NCI-H2227 (cell line): ENCODE measurements around the gene PROX2.
A peak's percentile ranks its signal among the peaks of the same experiment; 100 is the strongest.

Source experiments
- DNase-seq: peaks from one replicate; lab custom pipeline; 2025; ENCODE audit not compliant: unreplicated experiment; lab: John Stamatoyannopoulos, UW

PROX2 gene, protein sequence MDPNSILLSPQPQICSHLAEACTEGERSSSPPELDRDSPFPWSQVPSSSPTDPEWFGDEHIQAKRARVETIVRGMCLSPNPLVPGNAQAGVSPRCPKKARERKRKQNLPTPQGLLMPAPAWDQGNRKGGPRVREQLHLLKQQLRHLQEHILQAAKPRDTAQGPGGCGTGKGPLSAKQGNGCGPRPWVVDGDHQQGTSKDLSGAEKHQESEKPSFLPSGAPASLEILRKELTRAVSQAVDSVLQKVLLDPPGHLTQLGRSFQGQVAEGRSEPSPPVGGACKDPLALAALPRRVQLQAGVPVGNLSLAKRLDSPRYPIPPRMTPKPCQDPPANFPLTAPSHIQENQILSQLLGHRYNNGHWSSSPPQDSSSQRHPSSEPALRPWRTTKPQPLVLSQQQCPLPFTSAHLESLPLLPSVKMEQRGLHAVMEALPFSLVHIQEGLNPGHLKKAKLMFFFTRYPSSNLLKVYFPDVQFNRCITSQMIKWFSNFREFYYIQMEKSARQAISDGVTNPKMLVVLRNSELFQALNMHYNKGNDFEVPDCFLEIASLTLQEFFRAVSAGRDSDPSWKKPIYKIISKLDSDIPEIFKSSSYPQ

DNA sequence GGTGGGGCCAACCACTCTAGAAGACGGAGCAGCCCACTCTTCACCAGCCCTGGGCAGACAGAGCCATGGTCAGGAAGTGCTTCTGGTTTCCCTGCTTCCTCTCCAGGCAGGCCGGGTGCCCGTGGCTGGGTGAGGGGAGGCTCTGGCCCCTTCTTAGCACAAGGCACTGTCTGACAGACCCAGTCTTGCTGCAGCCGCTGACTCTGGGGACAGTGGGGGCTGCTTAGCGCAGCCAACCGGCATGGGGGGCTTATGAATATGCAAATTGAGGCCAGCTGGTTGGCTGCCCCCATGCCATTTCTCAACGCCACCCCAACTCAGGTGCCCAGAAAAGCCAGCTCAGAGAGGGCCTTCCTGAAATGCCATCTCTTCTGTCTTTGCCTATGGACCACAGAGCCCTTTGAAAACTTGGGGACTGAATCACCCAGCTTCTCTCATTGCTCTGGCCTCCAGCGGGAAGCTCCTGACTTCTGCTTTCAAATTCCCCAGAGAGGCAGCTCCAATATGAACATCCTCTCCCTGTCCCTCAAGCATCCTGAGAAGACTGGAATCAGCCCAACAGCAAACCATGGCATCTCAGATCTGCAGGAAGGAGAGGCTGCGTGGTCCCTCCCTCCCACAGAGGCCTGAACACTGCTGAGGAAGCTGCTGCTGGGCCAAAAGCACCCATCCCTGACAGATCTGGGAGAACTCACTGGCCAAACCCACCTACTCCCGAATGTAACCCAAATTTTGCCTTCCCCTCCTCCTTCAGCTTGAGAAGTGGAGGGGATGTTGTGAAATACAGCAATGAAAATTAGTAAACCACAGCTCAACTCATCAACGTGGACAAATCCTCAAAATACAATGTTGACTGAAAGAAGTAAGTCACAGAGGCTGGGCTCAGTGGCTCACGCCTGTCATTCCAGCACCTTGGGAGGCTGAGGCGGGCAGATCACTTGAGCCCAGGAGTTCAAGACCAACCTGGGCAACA, at the start of gene PROX2:
TSS of gene PROX2 (minus strand) at position 205 of the 973 bp plus-strand sequence. CDS start 12,311 bp downstream, outside the sequence.
- DNase-seq: no peak

DNA sequence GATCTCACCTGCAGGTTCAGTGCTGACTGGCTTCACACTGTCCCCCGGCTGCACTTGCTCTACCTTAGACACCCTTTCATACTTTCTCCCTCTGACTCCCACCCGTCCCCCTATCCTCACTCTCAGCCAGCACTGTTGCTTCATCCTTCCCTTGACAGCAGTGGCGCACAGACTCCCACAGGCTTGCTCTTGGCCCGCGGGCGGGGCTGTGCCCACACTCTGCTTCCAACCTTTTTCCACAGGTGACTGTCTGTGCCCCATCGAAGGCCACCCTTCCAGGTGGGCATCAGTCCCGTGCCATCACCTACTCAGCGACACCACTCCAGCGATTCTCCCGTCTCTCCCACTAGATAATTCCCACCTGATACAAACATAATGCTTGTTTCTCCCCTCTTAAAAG, 48.1 kb upstream of the PROX2 start:
- no peak for DNase-seq

DNA sequence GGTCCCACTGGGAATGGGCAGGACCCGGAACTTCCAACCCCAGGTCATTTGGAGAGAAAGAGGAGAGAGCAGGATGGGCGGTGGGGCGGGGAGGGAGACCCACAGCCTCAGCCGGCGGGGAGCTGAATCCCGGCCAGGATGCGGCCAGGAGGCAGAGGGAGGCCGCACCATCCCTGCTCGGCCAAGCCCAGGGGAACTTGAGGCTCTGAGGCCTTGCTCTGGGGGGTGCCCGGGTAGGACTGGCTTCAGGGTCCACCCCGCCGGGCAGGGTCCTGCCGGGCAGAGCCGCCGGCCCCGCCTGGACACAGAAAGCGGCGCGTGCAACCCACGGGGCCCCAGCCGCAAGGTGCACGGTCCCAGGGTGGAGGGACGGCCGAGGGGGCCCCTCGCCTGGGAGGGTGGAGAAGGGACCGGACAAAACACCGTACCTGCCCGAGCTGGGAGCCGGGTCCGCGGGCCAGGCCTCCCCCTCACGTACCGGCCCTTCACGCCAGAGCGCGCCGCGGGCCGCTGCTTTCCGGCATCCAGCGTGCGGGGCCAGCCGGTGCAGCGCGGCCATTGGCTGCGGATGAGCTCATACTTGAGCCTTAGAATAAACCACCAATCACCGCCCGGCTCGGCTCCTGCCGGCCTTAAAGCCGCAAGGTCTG, 46.9 kb upstream of the PROX2 start, which contains the start of gene RPS6KL1:
TSS of gene RPS6KL1 (minus strand) at position 509 of the 650 bp plus-strand sequence. CDS start 1,719 bp downstream, outside the sequence.
- DNase-seq: peak; percentile 93

DNA sequence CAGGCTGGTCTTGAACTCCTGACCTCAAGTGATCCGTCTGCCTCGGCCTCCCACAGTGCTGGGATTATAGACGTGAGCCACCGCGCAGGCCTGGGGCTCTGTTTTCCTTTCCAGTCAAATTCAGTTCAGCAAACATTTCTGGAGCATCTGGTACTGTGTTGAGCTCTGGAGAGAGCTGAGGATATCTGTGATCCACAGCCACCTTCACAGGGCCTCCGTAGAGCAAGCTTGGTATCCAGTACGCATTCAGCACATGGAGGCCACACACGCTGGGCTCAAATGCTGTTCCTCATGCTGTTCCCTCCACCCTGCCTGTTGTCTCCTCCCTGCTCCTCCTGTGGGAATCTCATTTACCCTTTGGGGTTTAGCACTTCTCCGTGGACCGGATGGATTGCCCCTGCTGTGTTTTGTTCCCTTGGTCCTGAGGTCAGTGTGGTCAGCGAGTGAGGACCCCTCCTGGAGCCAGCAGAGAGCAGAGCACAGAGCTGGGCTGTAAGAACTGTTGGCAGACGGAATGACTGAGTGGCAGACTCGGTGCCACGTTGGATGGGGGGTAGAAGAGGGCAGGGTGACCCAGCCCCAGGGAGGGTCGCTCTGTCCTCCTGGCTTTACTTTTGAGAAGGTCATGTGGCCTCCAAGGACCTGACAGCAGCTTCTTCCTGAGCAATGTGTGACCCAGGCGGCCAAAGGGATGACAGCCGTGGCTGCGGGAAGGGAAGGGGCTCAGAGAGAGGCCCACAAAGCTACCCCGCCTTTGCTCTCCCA, 46.2 kb upstream of the PROX2 start:
- no peak for DNase-seq

DNA sequence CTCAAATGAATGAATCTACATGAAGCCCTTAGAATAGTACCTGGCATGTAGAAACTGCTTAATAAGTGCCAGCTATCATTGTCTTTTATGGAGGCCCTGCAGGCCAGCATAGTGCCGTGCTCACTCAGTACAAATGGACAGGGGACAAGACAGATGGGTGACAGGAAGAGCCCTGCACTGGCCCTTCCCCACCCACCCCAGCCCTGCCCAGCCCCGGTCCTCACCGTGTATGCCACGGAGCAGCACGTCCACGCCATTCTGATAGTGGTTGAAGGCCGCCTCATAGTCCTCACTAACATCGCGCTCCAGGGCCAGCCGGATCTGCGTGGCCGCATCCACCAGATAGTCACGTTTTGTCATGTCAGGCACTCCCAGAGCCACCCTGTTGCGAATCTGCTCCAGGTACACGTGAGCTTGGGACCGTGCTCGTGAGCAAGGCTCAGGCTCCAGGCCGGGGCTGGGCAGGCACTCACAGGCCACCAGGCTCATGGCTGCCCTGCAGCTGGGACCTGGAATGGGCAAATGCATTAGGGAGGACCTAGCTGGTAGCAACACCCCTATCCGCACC, 45.2 kb upstream of the PROX2 start:
- DNase-seq: no peak

DNA sequence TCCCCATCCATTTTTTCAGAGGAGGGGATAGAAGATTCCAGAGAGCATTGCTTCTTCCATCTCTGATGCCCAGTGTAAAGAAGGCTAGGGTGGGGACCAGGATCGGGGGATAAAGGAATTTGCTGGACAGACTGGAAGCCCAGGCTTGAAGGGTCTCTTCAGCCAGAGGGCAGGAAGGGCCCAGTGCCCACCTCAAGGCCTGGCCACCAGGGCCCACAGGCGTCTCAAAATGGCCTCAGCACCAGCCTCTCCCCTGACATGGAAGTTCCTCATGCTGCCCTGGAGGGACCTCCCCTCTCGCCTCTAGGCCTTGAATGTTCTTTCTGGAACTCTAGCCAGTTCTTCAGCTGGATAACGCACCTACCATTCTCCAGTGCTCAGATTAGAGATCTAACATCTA, 44.3 kb upstream of the PROX2 start:
- DNase-seq: no peak

DNA sequence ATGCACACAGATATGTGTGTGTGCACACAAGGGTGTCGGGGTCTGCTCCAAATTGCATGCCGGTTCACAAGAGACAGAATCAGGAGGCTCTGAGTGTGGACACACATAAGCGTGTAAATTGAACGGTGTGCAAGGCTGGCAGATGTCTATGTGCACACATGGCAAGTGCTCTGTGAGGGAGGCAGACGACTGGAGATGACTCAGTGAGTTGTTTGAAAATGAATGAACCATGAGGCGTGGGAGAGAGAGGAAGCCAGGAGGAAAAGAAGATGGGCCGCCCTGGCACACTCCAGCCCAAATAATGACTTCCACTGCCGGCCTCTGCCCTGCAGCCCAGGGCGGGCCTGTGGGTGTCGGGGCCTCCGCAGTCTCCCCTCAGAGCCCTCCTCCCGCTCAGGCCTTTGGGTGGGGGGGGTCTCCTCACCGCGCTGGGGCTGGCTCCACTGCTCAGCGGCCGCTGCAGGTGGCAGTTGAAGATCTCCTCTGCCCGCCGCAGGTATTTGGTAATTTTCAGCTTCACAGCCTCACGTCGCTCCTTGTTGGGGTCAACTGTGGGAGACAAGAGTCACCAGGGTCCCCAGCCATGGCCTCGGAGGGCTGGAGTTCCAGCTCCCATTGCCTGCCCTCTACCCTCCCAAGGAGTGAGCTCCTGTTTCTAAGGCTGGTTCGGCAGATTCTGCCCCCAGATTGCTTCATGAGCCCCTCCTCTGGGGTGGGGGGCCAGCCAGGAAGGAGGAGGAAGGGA, 43.6 kb upstream of the PROX2 start:
- DNase-seq: no peak

DNA sequence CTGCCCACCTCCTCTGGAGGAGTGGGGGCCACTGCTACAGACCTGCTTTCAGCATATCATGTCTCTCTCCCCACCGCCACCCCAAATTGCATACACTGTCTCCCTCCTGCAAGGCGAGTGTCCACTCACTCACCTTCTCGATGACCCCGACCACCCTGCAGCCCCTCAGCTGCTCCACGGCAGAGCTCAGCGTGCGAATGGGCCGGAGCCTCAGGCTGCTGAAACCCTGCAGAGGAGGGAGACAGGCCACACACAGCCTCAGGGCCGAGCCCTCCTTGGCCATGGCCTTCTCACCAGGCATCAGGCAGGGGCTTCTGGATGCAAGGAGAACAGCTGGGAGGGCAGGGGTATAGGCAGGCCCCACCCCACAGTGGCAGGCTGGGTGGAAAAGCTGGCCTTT, 42.4 kb upstream of the PROX2 start:
- no peak for DNase-seq

DNA sequence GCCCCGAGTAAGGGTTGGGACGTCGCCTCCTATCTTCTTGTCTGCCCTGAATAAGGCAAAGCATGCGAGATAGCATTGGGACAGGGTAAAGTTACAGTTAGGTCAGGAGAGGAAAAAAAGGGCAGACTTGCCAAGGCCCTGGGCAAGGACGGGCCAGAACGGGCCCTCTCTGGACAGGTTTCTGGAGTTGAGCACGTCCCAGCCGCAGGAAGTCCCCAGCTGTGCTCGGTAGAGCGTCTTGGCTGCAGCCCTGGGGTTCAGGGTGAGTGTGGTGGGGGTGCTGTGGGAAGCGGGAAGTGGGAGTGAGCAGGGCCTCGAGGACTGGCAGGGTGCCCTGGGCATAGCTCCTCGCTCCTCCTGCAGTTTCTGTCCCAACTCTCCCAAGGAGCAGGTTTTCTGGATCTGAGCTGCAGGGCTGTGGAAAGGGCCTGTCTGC, 41.7 kb upstream of the PROX2 start:
- DNase-seq: no peak

DNA sequence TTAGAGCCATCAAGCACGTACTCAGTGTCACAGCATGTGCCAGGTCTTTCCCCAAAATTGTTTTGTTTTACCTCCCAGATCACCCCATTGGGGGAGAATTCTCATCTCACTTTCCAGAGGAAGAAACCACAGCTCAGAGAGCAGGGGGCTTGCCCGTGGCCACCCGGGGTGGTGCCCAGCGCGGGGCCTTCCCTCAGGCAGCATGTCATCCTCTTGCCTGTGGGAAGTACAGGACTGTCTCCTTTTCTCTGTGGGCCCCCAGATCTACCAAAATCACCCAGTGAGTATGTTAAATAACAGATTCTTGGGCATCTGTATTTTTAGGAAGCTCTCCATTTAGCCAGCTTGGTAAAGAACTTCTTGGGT, 41.2 kb upstream of the PROX2 start:
- no peak for DNase-seq

DNA sequence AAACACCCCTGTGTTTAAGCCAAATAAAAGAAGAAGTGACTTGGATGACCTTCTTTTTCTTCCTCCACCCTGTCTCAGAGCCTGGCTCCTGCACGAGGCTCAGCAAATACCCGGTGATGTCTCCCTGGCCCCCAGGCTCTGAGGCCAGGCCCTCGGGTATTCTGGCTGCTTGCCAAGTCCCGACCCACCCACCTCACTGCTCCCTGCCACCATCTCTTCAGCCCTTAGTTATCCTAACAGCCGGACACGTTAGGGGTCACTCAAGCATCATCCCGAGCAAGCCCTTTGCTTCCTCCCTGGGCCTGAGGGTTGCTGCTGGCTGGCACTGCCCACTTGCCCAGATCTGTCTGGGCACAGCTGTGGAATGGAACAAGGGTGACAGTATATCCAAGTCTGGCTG, 39.9 kb upstream of the PROX2 start:
- no peak for DNase-seq

DNA sequence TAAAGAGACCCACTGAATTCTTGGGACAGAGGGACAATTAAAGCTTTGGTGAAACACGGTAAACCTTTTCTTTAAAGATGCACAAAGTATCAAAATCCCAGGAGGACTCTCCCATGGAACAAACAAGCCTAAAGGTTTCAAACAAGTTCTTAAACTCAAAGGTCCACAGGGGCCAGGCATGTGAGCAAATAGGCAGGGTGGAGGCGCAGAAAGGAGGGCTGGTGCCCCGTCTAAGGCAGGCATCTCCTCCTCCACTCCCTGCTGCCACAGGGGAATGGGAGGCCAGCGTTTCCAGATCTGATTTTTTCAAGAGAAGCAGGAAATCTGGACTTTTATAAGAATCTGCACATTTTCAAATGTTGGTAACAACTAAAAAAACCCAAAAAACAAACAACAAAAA, 39.5 kb upstream of the PROX2 start:
- DNase-seq: no peak

DNA sequence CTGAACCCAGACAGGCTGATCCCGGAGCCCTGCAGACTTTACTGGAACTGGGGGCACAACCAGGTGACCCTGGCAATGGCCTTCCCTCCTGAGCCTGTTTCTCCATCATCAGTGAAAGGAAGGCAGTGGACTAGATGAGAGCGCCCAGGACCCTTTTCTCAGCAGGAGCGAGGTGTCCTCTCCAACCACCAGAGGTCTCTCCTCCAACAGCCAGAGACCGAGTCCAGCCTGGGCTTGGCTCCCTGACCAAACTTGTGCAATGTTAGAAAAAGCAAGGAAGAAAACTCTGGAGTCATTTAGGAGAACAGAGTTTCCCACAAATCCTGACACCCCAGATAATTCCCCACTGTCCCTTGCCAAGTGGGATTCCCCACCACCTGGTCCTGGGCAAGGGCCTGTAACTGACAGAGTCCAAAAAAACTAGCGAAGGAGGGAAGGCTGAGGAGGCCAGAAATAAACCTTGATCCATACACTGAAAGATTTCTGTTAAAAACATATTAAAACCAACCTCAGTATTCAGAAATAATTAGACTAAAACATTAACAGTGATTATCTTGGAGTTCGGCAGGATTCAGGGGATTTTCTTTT, 38.1 kb upstream of the PROX2 start:
- DNase-seq: peak; percentile 53

DNA sequence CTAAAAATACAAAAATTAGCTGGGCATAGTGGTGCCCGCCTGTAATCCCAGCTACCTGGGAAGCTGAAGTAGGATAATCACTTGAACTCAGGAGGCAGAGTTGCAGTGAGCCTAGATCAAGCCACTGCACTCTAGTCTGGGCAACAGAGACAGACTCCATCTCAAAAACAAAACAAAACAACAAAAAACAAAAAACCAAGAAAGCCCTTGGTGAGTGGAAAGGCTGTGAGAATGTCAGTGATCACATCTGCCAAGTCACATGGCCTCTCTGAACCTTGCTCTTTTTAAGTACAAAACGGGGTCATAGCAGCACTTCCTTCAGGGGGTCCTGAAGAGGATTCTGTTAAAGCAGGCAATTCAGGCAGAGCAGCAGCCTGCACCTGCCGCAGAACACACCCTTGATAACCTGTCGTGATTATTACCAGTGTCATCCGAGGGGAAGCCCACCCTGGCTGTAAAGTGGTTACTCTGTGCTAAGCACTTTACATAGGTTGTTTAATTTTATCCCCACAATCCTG, 37.5 kb upstream of the PROX2 start:
- DNase-seq: no peak

DNA sequence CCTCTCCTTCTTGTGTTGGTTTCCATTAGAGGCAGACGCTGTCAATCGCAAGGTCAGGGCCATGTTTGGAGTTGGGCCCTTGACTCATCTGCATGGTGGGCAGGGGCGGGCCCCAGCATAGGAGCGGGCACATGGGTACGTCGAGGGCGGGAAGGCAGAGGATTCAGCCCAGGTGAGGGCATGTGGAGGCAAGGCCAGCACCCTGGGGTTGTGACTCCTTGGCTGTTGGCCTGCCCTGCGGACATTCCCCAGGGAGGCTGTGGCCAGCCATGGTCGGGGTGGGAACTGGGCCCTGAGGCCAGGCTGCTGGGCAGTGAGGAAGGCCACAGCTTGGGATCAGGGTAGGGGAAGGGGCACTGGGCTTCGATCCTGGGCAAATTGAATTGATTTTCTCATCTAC, 36.9 kb upstream of the PROX2 start:
- no peak for DNase-seq

DNA sequence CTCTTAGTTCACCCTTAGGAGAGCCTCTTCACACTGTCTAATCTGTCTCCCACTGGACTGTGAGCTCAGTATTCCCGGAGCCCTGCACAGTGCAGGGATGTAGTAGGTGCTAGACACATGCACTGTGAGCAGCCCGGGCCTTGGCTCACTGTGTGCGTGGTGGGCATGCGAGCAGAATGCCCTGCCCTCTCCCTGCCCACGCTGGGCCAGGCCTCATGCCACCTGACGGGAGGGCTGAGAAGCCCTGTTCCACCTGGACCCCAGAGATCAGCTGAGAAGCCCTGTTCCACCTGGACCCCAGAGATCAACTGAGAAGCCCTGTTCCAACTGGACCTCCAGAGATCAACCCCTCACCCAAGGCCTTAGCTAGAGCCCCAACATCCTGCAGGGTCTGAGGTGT, 36.2 kb upstream of the PROX2 start:
- DNase-seq: no peak

DNA sequence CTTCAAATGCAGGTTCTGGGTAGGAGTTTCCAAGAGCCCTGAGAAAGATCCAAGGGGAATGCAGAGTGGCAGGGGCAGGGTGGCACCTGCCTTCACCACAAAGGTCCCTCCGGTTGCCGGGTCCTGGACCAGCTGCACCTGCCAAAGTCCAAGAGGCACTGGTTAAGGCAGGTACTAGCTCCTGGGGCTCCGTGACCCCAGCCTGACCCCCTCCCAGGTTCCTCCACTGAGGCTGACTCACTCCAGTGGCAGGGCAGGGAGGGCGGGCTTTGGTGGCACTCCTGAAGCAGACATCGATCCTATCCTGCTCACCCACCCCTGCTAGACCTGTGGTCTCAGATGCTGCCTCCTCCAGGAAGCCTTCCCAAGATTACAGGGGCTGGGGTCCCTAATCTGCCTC, 35.8 kb upstream of the PROX2 start:
- DNase-seq: no peak

DNA sequence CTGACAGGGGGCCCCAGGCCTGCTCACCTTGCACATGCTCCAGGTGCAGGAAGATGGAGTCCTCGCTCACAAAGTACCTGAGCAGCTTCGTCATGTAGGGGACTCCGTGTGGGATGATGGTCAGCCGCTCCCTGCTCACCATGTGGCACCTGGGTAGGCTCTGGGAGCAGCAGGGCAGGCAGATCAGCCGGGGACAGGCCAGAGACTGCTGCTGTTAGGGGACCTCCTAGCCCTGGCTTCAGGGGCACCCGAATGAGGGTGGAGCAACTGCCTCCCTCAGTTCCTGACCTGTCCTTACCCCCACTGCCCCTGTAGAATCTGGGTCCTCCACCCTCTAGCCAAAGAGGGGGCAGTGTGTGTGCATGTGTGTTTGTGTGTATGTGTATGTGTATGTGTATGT, 35.3 kb upstream of the PROX2 start:
- DNase-seq: no peak

DNA sequence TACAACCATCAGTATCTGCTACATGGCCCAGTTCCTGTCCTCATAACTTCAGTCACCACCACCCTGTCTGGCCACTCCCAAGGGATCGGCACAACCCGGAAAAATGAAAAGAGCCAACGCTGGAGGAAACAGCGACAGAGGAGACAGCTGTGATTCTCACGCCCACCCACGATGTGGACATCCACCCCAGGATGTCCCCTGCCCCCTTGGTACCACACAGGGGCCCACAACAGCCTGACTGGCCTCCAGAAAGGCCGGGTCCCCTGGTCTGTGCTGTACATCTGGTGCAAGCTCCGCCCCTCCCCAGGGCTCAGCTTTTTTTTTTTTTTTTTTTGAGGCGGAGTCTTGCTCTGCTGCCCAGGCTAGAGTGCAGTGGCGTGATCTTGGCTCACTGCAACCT, 34.6 kb upstream of the PROX2 start:
- no peak for DNase-seq
